ENCODE results near the gene CRTAC1. TPM values are rescaled to one million over a fixed set of nuclear protein-coding genes. Genes with fewer than 3 reads are reported as not detected.

The CRTAC1 gene
- total RNA-seq, 1 donor from 2014 or later = 123 TPM

DNA sequence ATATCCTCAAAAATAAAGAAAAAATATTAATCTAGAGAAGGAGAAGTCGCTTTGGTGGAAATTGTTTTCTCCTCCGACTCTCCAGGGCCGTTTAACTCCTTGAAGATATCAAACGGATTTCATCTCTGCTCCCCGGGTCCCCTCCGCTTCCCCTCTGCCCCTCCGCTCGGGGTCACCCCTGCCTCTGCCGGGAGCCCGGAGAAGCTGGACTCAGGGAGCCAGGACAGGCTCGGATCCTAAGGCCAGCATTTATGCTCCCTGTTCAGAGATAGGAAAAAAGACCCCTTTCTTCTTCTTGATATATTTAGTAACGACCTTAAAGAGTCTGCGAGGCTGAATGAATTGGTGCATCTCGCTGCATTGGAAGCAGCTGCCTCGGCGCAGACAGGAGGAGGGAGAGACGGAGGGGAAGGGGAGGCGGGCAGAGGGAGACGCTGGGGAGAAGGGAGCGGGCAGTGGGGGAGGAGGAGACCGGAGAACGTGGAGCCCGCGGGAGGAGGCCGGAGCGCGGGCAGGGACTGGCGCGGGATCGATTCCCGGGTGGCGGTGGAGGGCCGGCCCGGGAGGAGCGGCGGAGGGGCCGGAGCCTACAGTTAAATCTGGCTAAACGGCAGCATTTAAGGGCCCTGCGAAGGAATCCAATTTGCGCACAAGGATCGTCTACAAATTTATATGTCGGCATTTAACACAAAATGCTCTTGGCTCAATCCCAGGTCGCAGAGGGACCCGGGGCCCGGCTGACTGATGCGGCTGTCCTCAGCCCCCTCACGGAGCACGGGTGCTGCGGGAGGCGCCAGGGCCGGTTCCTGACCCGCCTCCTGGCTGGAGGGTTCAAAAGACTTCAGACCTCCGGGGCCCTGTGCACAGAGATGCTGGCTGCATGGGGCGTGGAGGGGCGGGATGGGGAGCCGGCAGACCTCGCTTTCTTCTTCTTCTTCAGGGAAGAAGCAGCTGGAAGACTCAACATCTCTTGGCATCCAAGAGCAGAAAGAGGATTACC is 55.6 kb downstream of the CRTAC1 start:
- TF ChIP-seq CTCF (IDR thresholded peaks at IDR 0.05) = no peak
- no peaks in the 10 kb centered on the region for H3K4me1 ChIP-seq
- ATAC-seq = no peak
- no peak for DNase-seq
- no peak overlapping the region for H3K4me3 ChIP-seq
- no peaks in the 10 kb centered on the region for H3K36me3 ChIP-seq
- no peak overlapping the region for H3K27ac ChIP-seq
- no peaks in the 10 kb centered on the region for H3K9me3 ChIP-seq
- H3K27me3 ChIP-seq (ENCODE audit: low read depth) = peaks cover 26% of the 10 kb centered on the region
- intact Hi-C loops (cut with DNase I) = no loop called here

DNA sequence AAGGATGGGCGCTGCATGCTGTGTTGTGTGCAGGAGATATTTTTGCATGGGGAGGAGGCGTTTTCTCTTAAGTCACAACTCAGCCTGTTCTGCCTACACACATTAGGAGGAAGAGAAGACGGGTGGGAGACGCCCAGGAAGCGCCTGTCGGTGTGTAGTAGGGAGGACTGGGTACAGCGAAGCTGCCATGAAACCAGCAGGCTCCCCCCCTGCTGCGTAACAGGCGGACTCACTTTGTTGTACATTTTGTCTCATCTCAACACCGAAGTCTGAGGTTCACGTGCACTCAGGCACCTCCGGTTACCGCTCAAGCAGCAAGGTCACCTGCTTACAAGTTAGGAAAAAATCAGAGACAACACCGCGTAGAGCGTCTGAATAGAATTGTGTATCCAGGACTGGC is 56.3 kb downstream of the CRTAC1 start:
- no peaks in the 10 kb centered on the region for H3K36me3 ChIP-seq
- H3K9me3 ChIP-seq = no peaks in the 10 kb centered on the region
- no peak for ATAC-seq
- H3K27me3 ChIP-seq (ENCODE audit: low read depth) = peaks cover 26% of the 10 kb centered on the region
- H3K4me1 ChIP-seq = no peaks in the 10 kb centered on the region
- no peak overlapping the region for H3K4me3 ChIP-seq
- no peak overlapping the region for H3K27ac ChIP-seq
- intact Hi-C loops (cut with DNase I) = no loop called here
- DNase-seq = no peak
- no peak for TF ChIP-seq CTCF (IDR thresholded peaks at IDR 0.05)

GRCh38 chr10:97969538-97970079 is 60.8 kb downstream of the CRTAC1 start:
- Histone ChIP-seq H3K36me3 (no peaks in the 10 kb centered on the region), H3K27me3 (ENCODE audit: low read depth) (peaks cover 6% of the 10 kb centered on the region), H3K27ac (no peak overlapping the region), H3K9me3 (no peaks in the 10 kb centered on the region), H3K4me3 (no peak overlapping the region), H3K4me1 (no peaks in the 10 kb centered on the region)
- TF ChIP-seq CTCF (IDR thresholded peaks at IDR 0.05) = no peak
- ATAC-seq (no peak), DNase-seq (no peak)
- intact Hi-C loops (cut with DNase I) = no loop called here

DNA sequence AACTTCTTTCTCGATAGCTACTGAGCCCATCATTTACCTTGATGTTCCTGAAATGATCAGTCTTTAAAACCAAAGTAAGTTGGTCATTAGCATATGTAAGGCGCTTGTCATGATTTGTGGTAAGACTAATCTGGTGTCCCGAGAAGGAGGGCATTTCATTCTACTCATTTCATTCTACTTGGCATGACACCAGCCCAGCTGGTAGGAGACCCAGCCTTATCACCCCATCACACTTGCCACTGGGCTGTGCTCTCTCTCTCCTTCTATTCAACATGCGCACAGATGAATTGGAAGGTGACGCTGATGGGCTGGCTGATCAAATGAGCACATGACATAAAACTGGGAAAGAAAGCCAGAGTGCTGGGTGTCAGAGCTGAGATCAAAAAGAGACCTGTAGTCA is 65.7 kb downstream of the CRTAC1 start:
- intact Hi-C loops (cut with DNase I) = no loop called here
- ATAC-seq (no peak), DNase-seq (no peak)
- no peaks in the 10 kb centered on the region for H3K36me3 ChIP-seq
- TF ChIP-seq CTCF (IDR thresholded peaks at IDR 0.05) = no peak
- no peaks in the 10 kb centered on the region for H3K4me1 ChIP-seq
- no peak overlapping the region for H3K4me3 ChIP-seq
- no peaks in the 10 kb centered on the region for H3K9me3 ChIP-seq
- no peak overlapping the region for H3K27ac ChIP-seq
- H3K27me3 ChIP-seq (ENCODE audit: low read depth) = peaks cover 3% of the 10 kb centered on the region

DNA sequence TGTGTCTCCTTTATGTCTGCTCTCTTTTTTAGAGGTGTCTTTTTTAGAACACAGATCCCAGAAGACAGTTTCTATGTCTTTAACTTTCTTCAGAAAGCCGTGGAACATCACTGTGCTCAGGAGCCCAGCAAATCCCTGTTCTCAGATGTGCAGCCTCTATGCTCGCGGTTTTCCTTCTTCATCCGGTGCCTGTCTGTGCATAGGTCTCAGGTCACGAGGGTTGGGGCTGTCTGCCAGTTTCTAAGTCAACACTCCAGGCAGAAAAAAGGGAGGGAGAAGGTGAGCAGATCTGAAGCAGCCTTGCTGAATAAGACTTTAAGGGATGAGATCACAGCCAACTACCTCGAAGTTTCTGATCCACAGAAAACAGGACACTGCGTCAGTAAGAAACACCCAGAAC is 68.5 kb downstream of the CRTAC1 start:
- Histone ChIP-seq H3K27me3 (ENCODE audit: low read depth) (peaks cover 6% of the 10 kb centered on the region), H3K4me3 (no peak overlapping the region), H3K4me1 (no peaks in the 10 kb centered on the region), H3K36me3 (no peaks in the 10 kb centered on the region), H3K27ac (no peak overlapping the region), H3K9me3 (no peaks in the 10 kb centered on the region)
- ATAC-seq = peak; percentile 71
- peak; percentile 63 for DNase-seq
- intact Hi-C loops (cut with DNase I) = no loop called here
- no peak for TF ChIP-seq CTCF (IDR thresholded peaks at IDR 0.05)

Data from lower lobe of right lung (tissue), 2 donors.